ENCODE measurements around the gene AUTS2. TPM values are rescaled to one million over a fixed set of nuclear protein-coding genes. Genes with fewer than 3 reads are reported as not detected.

AUTS2 gene
- total RNA-seq, 6 experiments from 2014 or later: 10.4 to 32.0 (median 19.3) TPM

GRCh38 chr7:70460562-70460961, 862.3 kb downstream of the AUTS2 start:
- TF ChIP-seq POLR2A (IDR thresholded peaks at IDR 0.05): no peak
- DNase-seq (no peak), ATAC-seq (no peak)
- Histone ChIP-seq H3K27me3 (no peaks in the 10 kb centered on the region), H3K4me3 (no peak overlapping the region), H3K27ac (no peak overlapping the region), H3K4me1 (peaks cover 0 to 12% (median 0%) of the 10 kb centered on the region in 4 donors), H3K9me3 (no peaks in the 10 kb centered on the region), H3K36me3 (no peaks in the 10 kb centered on the region)
- intact Hi-C loops (cut with DNase I): no loop called here
- WGBS (ENCODE audit: insufficient coverage, low coverage, low lambda C conversion rate, missing lambda C conversion rate): 94% methylated on average over 6 of the region's 6 CpGs

- no peaks in the 10 kb centered on the region for H3K27me3 ChIP-seq
- intact Hi-C loops (cut with DNase I): no loop called here
- H3K36me3 ChIP-seq: no peaks in the 10 kb centered on the region
- TF ChIP-seq, protein P1, sequence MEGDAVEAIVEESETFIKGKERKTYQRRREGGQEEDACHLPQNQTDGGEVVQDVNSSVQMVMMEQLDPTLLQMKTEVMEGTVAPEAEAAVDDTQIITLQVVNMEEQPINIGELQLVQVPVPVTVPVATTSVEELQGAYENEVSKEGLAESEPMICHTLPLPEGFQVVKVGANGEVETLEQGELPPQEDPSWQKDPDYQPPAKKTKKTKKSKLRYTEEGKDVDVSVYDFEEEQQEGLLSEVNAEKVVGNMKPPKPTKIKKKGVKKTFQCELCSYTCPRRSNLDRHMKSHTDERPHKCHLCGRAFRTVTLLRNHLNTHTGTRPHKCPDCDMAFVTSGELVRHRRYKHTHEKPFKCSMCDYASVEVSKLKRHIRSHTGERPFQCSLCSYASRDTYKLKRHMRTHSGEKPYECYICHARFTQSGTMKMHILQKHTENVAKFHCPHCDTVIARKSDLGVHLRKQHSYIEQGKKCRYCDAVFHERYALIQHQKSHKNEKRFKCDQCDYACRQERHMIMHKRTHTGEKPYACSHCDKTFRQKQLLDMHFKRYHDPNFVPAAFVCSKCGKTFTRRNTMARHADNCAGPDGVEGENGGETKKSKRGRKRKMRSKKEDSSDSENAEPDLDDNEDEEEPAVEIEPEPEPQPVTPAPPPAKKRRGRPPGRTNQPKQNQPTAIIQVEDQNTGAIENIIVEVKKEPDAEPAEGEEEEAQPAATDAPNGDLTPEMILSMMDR (IDR thresholded peaks at IDR 0.05): no peak
- TF ChIP-seq POLR2A (IDR thresholded peaks at IDR 0.05): no peak
- WGBS (ENCODE audit: insufficient coverage, low coverage, low lambda C conversion rate, missing lambda C conversion rate): 49% methylated on average over 4 of the region's 5 CpGs
- H3K4me1 ChIP-seq: peaks cover 0 to 12% (median 0%) of the 10 kb centered on the region in 4 donors
- no peaks in the 10 kb centered on the region for H3K9me3 ChIP-seq
- H3K4me3 ChIP-seq: no peak overlapping the region
- H3K27ac ChIP-seq: no peak overlapping the region
- DNase-seq (no peak), ATAC-seq (peak in 3 of 4 donors; percentile 40 to 62 (median 60))
Observed at GRCh38 chr7:70463352-70463938, 865.2 kb downstream of the AUTS2 start.

- TF ChIP-seq, protein P1 (IDR thresholded peaks at IDR 0.05): no peak
- TF ChIP-seq POLR2A (IDR thresholded peaks at IDR 0.05): no peak
- Histone ChIP-seq H3K4me1 (peaks cover 0 to 12% (median 0%) of the 10 kb centered on the region in 4 donors), H3K36me3 (no peaks in the 10 kb centered on the region), H3K27ac (no peak overlapping the region), H3K27me3 (no peaks in the 10 kb centered on the region), H3K4me3 (no peak overlapping the region), H3K9me3 (no peaks in the 10 kb centered on the region)
- intact Hi-C loops (cut with DNase I): no loop called here
- ATAC-seq: no peak
- DNase-seq: no peak
- WGBS (ENCODE audit: insufficient coverage, low coverage, low lambda C conversion rate, missing lambda C conversion rate): 79% methylated on average over 5 of the region's 5 CpGs
Observed at GRCh38 chr7:70466725-70467364, 868.6 kb downstream of the AUTS2 start.

- Histone ChIP-seq H3K4me1 (peaks cover 0 to 21% (median 9%) of the 10 kb centered on the region in 4 donors), H3K27me3 (no peaks in the 10 kb centered on the region), H3K9me3 (no peaks in the 10 kb centered on the region), H3K4me3 (no peak overlapping the region), H3K27ac (no peak overlapping the region), H3K36me3 (no peaks in the 10 kb centered on the region)
- ATAC-seq (no peak), DNase-seq (no peak)
- intact Hi-C loops (cut with DNase I): no loop called here
- TF ChIP-seq, protein P1 (IDR thresholded peaks at IDR 0.05): no peak
- no peak for TF ChIP-seq POLR2A (IDR thresholded peaks at IDR 0.05)
- 81% methylated on average over 7 of the region's 10 CpGs for WGBS (ENCODE audit: insufficient coverage, low coverage, low lambda C conversion rate, missing lambda C conversion rate)
Observed at GRCh38 chr7:70470746-70471145, 872.5 kb downstream of the AUTS2 start.

DNA sequence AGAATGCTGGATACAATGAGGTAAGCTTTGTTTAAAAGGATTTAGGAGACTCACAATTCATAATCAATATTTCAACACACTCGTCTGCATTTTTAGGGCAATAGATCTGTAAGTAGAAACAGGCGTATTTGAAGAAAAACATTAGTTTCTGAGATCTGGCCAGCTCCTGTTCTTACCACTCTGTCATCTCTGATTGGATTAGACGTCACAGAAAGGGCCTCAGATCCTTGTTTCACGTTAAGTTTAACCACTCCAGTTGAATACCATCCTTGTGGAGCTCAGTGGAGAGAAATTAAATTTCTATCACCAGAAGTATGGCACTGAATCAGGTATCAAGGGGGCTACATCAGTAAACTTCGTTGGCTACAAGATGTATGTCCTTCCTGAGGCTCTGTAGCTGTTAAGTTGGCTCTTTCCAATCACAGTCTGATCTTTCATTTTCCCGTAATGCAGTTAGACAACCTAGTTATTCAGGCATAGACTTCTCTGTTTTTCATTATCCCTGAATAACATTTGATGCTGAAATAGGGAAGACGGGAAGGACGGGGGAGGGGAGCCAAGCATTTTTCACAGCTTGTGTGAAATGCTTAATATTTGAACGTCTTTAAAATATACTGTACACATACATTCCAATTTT, 874.4 kb downstream of the AUTS2 start:
- ATAC-seq (no peak), DNase-seq (no peak)
- no peaks in the 10 kb centered on the region for H3K27me3 ChIP-seq
- H3K9me3 ChIP-seq: no peaks in the 10 kb centered on the region
- 90% methylated on average over 9 of the region's 9 CpGs for WGBS (ENCODE audit: insufficient coverage, low coverage, low lambda C conversion rate, missing lambda C conversion rate)
- H3K4me3 ChIP-seq: no peak overlapping the region
- H3K27ac ChIP-seq: no peak overlapping the region
- TF ChIP-seq POLR2A (IDR thresholded peaks at IDR 0.05): no peak
- TF ChIP-seq, protein P1 (IDR thresholded peaks at IDR 0.05): no peak
- no peaks in the 10 kb centered on the region for H3K36me3 ChIP-seq
- peaks cover 0 to 37% (median 18%) of the 10 kb centered on the region in 4 donors for H3K4me1 ChIP-seq
- intact Hi-C loops (cut with DNase I): no loop called here
